ENCODE measurements around the gene ZAP70. TPM values are rescaled to one million over a fixed set of nuclear protein-coding genes. Genes with fewer than 3 reads are reported as not detected.
A peak's percentile ranks its signal among the peaks of the same experiment; 100 is the strongest.

Gene ZAP70
- total RNA-seq, 2 donors from 2014 or later, result 8.3 to 10.4 TPM

GRCh38 chr2:97664636-97664970 lies 48.8 kb upstream of the ZAP70 start:
- Mint-ChIP-seq H3K27me3 (ENCODE audit: insufficient read depth) (no peaks in the 10 kb centered on the region), H3K4me1 (peaks cover 17% of the 10 kb centered on the region), H3K36me3 (ENCODE audit: low read depth) (peaks cover 18% of the 10 kb centered on the region), H3K4me3 (peak overlapping the region; percentile 83), H3K27ac (peak overlapping the region; percentile 98), H3K9me3 (no peaks in the 10 kb centered on the region)
- DNase-seq, result no peak
- peak overlapping the region; percentile 96 for H3K4me3 ChIP-seq (ENCODE audit: low read length)
- no peaks in the 10 kb centered on the region for H3K9me3 ChIP-seq (ENCODE audit: control insufficient read depth, low read length)
- H3K9ac ChIP-seq (ENCODE audit: extremely low read depth, low read length, poor library complexity, severe bottlenecking), result peak overlapping the region; percentile 97
- H3K36me3 ChIP-seq (ENCODE audit: control insufficient read depth, insufficient read depth, low read length), result peaks cover 4% of the 10 kb centered on the region
- TF ChIP-seq, protein P1, sequence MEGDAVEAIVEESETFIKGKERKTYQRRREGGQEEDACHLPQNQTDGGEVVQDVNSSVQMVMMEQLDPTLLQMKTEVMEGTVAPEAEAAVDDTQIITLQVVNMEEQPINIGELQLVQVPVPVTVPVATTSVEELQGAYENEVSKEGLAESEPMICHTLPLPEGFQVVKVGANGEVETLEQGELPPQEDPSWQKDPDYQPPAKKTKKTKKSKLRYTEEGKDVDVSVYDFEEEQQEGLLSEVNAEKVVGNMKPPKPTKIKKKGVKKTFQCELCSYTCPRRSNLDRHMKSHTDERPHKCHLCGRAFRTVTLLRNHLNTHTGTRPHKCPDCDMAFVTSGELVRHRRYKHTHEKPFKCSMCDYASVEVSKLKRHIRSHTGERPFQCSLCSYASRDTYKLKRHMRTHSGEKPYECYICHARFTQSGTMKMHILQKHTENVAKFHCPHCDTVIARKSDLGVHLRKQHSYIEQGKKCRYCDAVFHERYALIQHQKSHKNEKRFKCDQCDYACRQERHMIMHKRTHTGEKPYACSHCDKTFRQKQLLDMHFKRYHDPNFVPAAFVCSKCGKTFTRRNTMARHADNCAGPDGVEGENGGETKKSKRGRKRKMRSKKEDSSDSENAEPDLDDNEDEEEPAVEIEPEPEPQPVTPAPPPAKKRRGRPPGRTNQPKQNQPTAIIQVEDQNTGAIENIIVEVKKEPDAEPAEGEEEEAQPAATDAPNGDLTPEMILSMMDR (conservative IDR thresholded peaks at IDR 0.05), result peak; percentile 17
- H3K27ac ChIP-seq (ENCODE audit: low read depth, low read length), result peak overlapping the region; percentile 94
- 15 to 21% methylated on average over 21 of the region's 21 CpGs for WGBS, 2 experiments (ENCODE audit: insufficient coverage in 1 of 2, insufficient read length in 1 of 2)
- peaks cover 7% of the 10 kb centered on the region for H3K4me1 ChIP-seq (ENCODE audit: control insufficient read depth, insufficient read depth, low read length)
- H3K27me3 ChIP-seq (ENCODE audit: control insufficient read depth, insufficient read depth, low read length, poor library complexity, severe bottlenecking), result no peaks in the 10 kb centered on the region

DNA sequence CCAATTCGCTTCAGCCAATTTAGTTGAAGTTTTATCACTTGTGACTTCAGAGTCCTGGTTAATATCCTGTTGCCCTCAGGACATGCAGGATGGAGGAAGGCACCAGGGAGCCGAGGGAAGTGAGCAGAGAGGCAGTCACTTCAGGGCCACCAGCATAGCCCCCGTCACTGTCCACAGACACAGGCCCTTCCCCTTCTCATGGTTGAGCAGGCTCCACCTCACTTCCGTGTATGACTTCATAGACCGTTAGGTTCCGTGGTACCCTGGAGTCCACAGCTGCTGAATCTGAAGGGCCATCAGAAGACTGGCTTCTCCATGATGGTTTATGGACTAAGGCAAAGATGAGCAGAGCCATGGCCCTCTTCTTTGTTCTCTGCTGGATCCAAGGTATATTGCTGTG lies 43.9 kb upstream of the ZAP70 start, which contains the start of gene C2orf92:
Gene C2orf92, plus strand, starts transcription at position 266 of the 400 bp plus-strand sequence. Its CDS starts 76 bp downstream, at position 342.
- Mint-ChIP-seq H3K27ac (no peak within 1 kb of the TSS), H3K36me3 (ENCODE audit: low read depth) (peaks cover 12% of the 10 kb centered on the region), H3K9me3 (no peaks in the 10 kb centered on the region), H3K4me1 (peaks cover 1% of the 10 kb centered on the region), H3K27me3 (ENCODE audit: insufficient read depth) (no peaks in the 10 kb centered on the region), H3K4me3 (no peak within 1 kb of the TSS)
- Histone ChIP-seq H3K4me3 (ENCODE audit: low read length) (no peak within 1 kb of the TSS), H3K36me3 (ENCODE audit: control insufficient read depth, insufficient read depth, low read length) (no peaks in the 10 kb centered on the region), H3K9me3 (ENCODE audit: control insufficient read depth, low read length) (no peaks in the 10 kb centered on the region), H3K27ac (ENCODE audit: low read depth, low read length) (no peak within 1 kb of the TSS), H3K9ac (ENCODE audit: extremely low read depth, low read length, poor library complexity, severe bottlenecking) (no peak within 1 kb of the TSS), H3K27me3 (ENCODE audit: control insufficient read depth, insufficient read depth, low read length, poor library complexity, severe bottlenecking) (no peaks in the 10 kb centered on the region), H3K4me1 (ENCODE audit: control insufficient read depth, insufficient read depth, low read length) (no peaks in the 10 kb centered on the region)
- TF ChIP-seq, protein P1 (conservative IDR thresholded peaks at IDR 0.05), result no peak
- no peak for DNase-seq
- WGBS, 2 experiments (ENCODE audit: insufficient coverage in 1 of 2, insufficient read length in 1 of 2), result 90 to 96% methylated on average over 5 to 6 of the region's 6 CpGs

- TF ChIP-seq, protein P1 (conservative IDR thresholded peaks at IDR 0.05), result no peak
- no peaks in the 10 kb centered on the region for H3K9me3 Mint-ChIP-seq
- no peaks in the 10 kb centered on the region for H3K27me3 ChIP-seq (ENCODE audit: control insufficient read depth, insufficient read depth, low read length, poor library complexity, severe bottlenecking)
- H3K27ac Mint-ChIP-seq, result no peak overlapping the region
- no peak overlapping the region for H3K27ac ChIP-seq (ENCODE audit: low read depth, low read length)
- no peak overlapping the region for H3K4me3 Mint-ChIP-seq
- H3K4me1 Mint-ChIP-seq, result peaks cover 6% of the 10 kb centered on the region
- H3K36me3 Mint-ChIP-seq (ENCODE audit: low read depth), result peaks cover 12% of the 10 kb centered on the region
- no peak overlapping the region for H3K9ac ChIP-seq (ENCODE audit: extremely low read depth, low read length, poor library complexity, severe bottlenecking)
- H3K4me3 ChIP-seq (ENCODE audit: low read length), result no peak overlapping the region
- H3K9me3 ChIP-seq (ENCODE audit: control insufficient read depth, low read length), result no peaks in the 10 kb centered on the region
- H3K4me1 ChIP-seq (ENCODE audit: control insufficient read depth, insufficient read depth, low read length), result peaks cover under 1% of the 10 kb centered on the region
- WGBS, 2 experiments (ENCODE audit: insufficient coverage in 1 of 2, insufficient read length in 1 of 2), result 94% methylated on average over 1 of the region's 1 CpG; no CpG with 5 or more reads in 1 of the 2 experiments
- DNase-seq, result no peak
- H3K27me3 Mint-ChIP-seq (ENCODE audit: insufficient read depth), result no peaks in the 10 kb centered on the region
- H3K36me3 ChIP-seq (ENCODE audit: control insufficient read depth, insufficient read depth, low read length), result no peaks in the 10 kb centered on the region
These were observed 42.9 kb upstream of the ZAP70 start for GRCh38 chr2:97670471-97670870.

All from endodermal cell (in vitro differentiated cells).